NCI-H345 (cell line): ENCODE measurements around the gene DECR2.
"Not testable (repeated sequence)": the region's sequence is repeated elsewhere in the genome, so short reads cannot be mapped to it uniquely, and the experiment has no call there.

Source experiments
- DNase-seq: peaks from one replicate; lab custom pipeline; 2025; lab: John Stamatoyannopoulos, UW

Gene DECR2

DNA sequence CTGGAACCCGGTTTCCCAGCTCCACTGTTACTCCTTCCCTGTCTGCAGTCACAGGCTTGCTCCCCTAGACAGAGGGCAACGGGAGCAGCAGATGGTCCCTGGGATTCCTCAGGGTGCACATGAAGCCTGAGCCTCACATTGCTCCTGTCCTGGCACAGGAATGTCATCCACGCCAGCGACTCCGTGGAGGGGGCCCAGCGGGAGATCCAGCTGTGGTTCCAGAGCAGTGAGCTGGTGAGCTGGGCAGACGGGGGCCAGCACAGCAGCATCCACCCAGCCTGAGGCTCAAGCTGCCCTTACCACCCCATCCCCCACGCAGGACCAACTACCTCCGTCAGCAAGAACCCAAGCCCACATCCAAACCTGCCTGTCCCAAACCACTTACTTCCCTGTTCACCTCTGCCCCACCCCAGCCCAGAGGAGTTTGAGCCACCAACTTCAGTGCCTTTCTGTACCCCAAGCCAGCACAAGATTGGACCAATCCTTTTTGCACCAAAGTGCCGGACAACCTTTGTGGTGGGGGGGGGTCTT lies 1.6 kb upstream of the DECR2 start:
- DNase-seq, result no peak

DNA sequence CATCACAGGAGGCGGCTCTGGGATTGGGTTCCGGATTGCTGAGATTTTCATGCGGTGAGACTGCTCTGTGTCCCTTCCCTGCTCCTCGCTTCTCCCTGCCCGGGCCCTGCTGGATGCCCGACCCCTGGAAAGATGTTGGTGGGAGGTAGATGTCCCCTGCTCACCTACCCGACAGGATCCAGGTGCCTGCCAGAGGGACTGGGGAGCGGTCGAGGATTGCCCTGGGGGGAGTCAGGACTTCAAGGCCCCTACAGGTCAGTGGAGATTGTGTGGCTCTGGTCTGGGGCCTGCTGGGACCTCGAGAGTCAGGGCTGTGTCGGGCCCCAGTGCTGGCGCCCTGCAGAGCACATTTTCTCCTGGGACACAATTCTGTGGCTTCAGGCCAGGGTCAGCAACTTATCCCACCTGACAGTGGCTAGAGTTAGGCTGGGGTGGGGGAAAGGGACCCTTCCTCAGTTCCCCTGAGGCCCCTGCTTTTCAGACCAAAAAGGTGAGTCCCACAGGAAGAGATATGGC lies 3.3 kb downstream of the DECR2 start:
- no peak for DNase-seq

DNA sequence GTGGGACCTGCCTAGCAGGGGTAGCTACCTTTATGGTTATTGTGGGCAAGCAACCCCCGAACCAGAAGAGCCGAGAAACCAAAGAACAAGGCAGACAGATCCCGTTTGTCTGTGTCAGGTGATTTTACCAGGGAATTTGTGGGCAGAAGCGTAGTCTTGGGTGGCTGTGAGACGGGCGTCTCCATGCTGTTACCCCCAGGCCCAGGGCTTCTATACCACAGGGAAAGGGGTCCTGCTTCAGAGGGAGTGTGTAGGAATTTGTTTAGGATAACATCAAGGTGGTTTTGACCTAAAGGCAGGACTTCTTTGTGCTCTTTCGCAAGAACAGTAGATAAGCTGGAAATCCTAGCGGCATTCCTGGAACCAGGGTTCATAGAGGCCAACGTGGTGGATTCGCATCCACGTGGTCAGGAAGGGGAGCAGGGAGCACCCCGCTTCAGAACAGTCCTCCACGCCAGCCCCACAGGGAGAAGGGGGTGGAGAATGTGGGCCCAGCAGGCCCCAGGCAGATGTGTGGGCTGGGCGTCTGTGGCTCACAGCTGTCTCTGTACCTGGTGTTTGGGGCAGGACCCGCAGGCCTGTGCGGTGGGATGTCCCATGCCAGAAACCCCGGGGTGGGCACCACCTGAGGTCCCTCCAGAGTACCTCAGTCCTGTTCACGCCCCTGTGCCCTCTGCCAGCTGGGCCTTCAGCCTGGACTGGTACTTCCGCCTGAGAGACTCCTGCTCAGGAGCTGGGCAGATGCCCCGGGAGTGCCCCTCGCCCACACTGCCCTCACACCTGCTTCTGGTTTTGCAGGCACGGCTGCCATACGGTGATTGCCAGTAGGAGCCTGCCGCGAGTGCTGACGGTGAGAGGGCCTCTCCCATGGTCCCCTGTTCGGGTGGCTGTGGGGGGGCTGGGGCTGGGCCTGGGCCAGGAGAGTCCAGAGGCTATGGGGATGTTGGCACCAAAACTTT lies 4.1 kb downstream of the DECR2 start:
- no peak for DNase-seq

DNA sequence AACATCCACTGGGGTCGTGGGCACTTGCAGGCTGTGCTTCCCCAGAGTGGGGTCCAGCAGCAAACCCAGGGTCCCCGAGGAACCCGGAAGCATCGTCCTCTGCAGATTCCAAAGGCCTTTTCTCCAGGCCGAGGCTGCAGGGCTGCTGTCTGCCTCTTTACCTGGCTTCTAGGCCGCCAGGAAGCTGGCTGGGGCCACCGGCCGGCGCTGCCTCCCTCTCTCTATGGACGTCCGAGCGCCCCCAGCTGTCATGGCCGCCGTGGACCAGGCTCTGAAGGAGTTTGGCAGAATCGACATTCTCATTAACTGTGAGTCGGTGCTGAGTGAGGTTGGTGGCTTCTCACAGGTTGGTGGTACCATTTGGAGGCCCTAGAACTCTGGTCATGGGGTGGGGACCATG lies 5.6 kb downstream of the DECR2 start:
- no peak for DNase-seq

DNA sequence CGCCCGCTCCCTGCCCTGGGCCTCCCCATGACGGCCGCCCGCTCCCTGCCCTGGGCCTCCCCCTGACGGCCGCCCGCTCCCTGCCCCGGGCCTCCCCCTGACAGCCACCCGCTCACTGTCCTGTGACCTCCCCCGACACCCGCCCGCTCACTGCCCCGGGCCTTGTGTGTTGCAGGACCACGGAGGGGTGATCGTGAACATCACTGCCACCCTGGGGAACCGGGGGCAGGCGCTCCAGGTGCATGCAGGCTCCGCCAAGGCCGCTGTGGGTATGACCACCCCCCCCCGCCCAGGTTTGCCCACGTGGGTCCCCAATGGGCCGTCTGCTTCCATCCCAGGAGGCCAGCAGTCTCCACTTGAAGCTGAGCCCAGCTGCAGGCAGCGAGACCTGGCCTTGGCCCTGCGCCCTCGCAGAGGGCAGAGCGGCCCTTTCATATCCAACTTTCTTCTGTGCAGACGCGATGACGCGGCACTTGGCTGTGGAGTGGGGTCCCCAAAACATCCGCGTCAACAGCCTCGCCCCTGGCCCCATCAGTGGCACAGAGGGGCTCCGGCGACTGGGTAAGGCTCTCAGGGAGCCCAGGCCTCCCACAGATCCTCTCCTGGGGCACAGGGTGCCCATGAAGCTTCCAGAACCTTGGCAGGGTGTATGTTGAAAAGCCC lies 9.0 kb downstream of the DECR2 start:
- no peak for DNase-seq

DNA sequence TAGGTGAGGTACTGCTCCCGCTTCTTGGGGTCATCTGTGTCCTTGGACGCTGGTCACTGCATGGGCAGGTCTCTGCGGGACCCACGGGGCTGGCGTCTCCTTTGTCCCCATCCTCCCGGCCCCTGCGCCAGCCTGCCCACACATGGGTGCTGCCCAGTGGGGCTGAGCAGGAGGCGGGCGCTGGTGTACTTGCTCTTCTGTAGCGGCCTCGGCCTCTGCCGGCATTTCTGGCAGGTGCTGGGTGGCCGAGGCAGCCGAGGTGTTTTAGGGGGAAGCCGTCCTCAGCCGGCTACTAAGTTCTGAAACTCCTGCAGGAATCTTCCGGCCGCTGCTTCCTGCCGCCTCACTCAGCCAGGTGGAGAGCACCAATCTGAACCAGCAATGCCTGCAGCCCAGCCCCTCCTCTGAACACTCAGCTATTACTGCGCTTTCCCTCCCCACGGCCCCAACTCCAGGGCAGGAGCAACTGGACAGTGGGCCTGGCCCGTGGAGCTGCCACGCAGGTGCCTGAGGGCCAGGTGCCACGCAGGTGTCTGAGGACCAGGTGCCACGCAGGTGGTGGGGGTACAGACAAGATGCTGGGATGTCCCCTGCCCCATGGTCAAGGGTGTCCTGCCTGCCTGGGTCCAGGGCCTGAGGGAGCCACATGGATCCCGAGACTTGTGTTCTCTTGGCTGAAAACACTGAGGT lies 10.0 kb downstream of the DECR2 start:
- no peak for DNase-seq

DNA sequence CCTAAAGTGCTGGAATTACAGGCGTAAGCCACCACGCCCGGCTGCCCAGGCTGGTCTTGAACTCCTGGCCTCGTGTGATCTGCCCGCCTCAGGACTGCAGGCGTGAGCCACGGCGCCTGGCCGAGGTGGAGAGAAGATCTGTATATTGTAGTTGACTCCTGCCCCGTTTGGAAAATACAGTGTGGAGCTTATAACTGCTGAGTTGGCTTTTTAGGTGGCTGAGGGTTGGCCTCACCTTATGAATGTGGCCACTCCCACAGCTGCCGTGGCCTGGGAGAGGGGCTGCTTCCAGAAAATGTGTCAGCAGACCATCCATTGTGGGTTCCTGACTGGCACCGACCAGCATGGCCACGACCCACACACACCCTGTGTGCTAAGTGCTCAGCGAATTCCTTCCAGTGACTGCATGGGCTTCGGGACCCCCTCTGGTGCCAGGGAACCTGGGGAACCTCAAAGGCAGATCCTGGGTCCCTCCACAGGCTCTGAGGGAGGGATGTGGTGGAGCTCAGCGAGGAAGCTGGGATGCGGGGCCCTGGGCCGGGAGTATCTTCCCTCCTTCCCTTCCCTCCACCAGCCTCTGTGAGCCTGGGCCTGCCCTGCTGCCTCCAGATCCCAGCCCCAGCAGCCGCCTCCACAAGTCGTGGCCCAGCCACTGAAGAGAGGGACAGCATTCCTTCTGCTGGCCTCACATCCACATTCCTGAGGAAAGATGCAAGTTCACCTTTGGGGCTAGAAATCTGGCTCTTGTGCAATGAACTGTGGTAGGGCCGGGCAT lies 12.9 kb downstream of the DECR2 start:
- DNase-seq, result no peak

DNA sequence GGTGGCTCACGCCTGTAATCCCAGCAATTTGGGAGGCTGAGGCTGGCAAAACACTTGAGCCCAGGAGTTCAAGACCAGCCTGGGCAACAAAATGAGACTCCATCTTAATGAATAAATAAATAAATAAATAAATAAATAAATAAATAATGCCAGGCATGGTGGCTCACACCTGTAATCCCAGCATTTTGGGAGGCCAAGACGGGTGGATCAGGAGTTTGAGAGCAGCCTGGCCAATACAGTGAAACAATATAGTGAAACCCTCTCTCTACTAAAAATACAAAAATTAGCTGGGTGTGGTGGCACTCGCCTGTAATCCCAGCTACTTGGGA lies 13.4 kb downstream of the DECR2 start:
- not testable (repeated sequence) for DNase-seq

DNA sequence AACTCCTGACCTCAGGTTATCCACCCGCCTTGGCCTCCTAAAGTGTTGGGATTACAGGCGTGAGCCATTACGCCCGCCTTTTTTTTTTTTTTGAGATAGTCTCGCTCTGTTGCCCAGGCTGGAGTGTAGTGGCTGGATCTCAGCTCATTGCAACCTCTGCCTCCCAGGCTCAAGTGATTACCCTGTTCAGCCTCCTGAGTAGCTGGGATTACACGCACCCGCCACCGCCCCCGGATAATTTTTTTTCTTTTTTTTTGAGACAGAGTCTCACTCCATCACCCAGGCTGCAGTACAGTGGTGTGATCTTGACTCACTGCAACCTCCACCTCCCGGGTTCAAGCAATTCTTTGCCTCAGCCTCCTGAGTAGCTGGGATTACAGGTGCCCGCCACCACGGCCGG lies 20.5 kb downstream of the DECR2 start:
- not testable (repeated sequence) for DNase-seq

DNA sequence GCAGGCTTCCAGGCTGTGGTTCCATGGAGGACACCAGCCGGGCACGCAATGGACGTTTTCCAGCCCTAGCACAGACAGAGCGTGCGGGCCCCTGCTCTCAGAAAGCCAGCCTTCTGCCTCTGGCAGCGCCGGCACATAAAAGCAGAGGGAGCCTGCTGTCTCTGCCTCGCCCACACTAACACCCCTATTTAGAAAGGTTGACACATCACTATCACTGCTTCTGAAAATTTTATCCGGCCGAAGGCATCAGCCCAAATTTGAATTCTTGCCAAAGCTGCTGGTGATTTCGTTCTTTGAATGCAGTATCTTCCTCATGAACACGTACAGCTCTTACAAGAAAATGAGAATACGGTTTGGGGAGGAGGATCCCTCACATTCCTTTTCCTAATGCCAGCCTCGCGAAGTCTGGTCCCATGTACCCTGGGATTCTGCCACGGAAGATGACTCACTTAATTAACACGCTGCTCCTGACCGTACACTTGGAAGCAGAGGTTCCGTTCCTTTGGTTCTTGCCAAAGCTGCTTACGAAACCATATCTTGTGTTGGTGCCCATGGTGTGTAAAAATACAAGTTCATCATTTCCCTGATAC lies 22.4 kb downstream of the DECR2 start:
- no peak for DNase-seq

DNA sequence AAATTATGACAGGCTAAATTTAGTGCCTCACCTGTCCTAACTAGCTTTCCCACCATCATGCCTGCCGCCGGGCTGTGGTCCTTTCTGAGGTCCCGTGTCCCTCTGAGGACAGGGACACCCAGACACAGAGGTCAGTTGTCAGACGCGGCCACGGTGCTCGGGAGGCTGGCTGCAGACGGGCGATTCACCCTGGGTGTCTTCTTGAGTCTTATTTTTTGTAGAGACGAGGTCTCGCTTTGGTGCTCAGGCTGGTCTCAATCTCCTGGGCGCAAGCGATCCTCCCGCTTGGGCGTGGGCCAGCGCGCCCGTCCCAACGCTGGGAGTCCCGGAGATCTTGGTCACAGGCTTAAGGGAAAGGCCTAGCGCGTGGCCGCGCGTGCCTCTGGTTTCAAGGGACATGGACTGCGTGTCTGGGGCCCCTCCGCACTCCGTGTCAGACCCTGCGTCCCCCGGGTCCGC lies 23.0 kb downstream of the DECR2 start:
- DNase-seq, result no peak

DNA sequence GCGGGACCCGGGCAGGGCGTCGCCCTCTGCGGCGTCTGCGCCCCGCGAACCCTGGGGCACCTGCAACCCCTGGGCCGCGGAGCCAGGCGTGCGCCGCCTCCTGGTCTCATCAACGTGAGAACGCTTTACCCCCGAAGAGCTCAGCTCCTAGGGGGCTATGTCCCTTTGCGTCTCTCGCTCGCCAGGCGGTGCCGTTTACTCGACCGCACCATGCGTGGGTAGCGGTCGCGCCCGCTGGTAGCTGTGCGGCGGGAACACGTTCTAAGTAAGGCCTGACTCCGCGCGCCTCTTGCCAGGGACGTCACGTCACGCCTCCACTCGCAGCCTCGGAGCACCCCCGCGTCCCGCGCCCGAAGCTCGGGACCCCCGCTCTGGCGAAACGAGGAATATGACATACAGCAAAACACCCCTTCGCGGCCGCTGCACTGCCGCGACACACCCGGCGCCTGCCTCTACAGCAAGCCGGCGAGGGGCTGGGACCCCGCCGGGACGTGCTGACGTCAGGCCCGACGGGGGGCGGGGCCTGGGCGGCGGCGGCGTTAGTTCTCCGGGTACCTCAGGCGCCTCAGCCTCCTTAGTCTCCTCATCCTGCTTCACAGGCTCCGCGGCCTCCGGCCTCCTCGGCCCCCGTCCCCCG lies 23.5 kb downstream of the DECR2 start, which contains the start of gene RAB11FIP3:
Gene RAB11FIP3 (plus strand): TSS at position 568 of the 637 bp plus-strand sequence. CDS start 358 bp downstream, outside the sequence.
- DNase-seq, result peak; percentile 79

DNA sequence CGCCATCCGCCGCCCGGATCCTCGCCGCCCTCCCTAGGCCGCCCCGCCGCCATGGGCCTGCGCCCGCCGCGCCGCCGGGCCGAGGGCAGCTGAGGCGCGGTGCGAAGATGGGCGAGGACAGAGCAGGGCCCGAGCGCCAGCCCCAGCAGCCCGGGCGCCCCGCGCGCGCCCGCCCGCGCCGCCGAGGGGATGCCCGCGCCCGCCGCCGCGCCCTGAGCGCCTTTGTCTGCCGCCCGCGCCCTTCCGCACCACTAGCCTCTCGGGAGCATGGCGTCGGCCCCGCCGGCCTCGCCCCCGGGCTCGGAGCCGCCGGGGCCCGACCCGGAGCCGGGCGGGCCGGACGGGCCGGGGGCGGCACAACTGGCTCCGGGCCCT lies 24.0 kb downstream of the DECR2 start:
- DNase-seq, result no peak

DNA sequence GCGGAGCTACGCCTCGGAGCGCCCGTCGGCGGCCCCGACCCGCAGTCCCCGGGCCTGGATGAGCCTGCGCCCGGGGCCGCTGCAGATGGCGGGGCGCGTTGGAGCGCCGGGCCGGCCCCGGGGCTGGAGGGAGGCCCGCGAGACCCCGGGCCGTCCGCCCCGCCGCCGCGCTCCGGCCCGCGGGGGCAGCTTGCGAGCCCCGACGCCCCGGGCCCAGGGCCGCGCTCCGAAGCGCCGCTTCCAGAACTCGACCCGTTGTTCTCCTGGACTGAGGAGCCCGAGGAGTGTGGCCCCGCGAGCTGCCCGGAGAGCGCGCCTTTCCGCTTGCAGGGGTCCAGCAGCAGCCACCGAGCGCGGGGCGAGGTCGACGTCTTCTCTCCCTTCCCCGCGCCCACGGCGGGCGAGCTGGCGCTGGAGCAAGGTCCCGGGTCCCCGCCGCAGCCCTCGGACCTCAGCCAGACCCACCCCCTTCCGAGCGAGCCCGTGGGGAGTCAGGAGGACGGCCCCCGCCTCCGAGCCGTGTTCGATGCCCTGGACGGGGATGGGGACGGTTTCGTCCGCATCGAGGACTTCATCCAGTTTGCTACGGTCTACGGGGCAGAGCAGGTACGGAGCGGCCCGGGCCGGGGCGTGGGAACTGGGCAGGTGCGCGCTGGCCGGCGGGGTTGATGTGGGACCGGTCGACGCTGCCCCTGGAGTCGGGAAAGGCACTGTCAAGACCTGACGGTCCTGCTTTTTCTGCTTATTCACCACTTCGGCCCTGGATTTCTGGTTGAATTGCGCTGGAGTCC lies 24.6 kb downstream of the DECR2 start:
- no peak for DNase-seq

DNA sequence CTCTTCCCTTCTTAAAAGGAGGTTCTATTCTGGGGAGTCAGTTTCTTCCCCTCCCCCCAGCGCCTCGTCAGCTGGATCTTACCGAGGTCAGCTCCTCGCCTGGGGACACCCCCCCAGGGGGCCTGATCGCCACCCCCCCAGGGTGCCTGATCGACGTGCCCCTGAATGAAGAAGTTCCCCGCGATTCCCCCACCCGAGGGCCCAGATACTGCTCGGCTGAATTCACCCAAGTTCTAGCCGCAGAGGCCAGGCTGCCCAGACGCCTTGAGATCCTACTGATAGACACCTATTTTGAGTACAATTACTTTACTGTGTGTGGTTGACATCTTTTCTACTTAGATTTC lies 25.2 kb downstream of the DECR2 start:
- DNase-seq, result no peak

DNA sequence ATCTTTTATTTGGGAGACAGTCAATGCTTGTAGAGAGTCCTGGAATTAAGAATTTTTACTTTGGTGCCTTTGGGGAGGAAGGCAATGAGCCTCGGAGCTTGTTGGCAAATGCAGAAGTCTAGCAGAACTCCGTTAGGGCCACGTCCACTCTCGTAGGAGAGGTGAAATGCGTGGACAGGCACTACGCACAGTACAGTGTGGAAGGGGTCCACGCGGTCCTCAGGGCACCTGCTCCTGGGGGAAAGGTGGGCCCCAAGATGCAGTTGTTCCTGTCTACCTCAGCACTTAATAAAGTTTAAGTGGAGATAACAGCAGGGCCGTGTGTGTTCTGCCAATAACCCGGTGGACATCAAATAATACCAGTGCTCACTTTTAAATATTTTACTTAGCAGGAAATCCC lies 25.6 kb downstream of the DECR2 start:
- DNase-seq, result no peak

DNA sequence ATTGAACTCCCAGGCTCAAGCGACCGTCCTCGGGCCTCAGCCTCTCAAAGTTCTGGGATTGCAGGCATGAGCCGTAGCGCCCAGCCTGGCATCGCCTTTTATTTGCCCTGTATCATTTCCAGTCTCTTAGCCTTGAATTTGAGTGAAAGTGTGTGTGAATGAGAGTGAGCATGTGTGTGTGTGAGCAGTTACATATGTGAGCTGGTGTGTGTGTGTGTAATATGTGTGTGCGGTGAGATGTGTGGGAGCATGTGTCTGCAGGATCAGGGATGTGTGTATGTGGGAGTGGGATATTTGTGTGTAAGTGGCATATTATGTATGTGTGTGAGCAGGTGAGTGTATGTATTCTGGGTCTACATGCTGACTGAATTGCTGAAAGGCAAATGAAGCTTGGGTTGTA lies 29.2 kb downstream of the DECR2 start:
- DNase-seq, result no peak

DNA sequence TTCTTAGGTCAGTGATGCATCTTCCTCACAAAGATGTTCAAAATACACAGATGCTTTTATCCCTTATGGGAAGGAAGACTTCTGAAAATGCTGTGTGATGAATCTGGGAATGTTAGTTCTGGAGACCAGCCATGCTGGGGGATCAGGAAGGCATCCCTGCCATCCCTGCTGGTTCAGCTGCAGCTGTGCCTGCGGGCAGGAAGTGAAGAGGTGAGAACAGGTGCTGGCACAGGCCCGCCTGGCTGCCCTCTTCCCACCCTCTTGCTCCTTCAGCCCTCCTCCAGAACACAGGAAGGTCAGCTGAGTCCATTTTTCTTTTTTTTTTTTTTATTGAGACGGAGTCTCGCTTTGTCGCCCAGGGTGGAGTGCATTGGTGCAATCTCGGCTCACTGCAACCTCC lies 38.9 kb downstream of the DECR2 start:
- DNase-seq, result no peak

DNA sequence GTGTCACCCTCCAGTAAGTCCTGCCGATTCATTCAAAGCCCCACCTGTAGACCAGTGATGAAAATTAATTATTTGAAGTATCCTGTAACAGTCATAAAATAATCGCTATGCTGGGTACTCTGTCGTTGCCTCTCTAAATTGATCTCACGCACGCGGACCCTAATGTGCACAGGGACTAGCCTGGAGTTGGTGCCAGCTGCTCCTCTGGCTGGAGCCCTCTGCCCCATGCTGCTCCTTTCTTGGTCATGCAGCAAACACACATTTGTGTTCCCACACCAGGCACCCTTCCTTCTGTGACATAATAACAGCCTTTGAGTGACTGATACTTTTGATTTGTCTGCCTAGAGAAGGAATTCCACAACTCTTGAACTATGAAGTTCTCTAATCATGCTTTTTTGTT lies 39.8 kb downstream of the DECR2 start:
- no peak for DNase-seq

DNA sequence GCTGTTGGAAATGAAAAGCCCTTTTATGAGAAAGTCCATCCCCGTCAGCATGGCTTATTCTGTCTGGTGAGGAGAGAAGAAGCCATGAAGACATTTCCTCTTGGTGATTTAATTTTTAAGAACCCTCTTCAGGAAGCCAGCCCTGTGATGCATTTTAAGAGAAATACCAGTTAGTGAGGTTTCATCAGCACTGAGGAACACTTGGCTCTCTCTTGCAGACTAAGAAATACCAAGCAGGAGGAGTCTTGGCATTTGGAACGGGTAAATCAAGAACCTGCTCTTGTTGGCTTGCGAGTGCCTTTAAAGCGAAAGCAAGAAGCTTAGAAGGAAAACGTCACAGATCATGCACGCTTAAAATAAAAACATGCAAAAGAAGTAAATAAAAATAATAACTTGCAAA lies 41.3 kb downstream of the DECR2 start:
- DNase-seq, result no peak
